Cardiac muscle cell (in vitro differentiated cells and primary cell): Measurements from ENCODE around the gene HIVEP3. TPM values are rescaled to one million over a fixed set of nuclear protein-coding genes. Genes with fewer than 3 reads are reported as not detected.

Experiments
- DNase-seq, 2 donors: peaks; one replicate each; pipeline versions ENCODE4 v3.0.0 to v3.0.0-alpha.2; 2010 to 2017; ENCODE audit warnings: low read depth in 1 of 2, low spot score in 1 of 2
- H3K27ac ChIP-seq: fragments of 200-600 bp; sonication (generic); 2 replicates; pipeline ENCODE4 v1.5.1; 2016
- H3K27me3 ChIP-seq: fragments of 200-600 bp; sonication (generic); 2 replicates; pipeline ENCODE4 v1.6.0; 2016; ENCODE audit warnings: control low read depth
- H3K36me3 ChIP-seq: fragments of 200-600 bp; sonication (generic); 2 replicates; pipeline ENCODE4 v1.5.1; 2016; ENCODE audit warnings: control low read depth
- H3K4me1 ChIP-seq: fragments of 200-600 bp; sonication (generic); 2 replicates; pipeline ENCODE4 v1.8.1; 2017; ENCODE audit warnings: low read depth, mild to moderate bottlenecking, mixed run types
- H3K4me3 ChIP-seq: fragments of 200-600 bp; sonication (generic); 2 replicates; pipeline ENCODE4 v1.5.1; 2016; ENCODE audit warnings: mild to moderate bottlenecking
- H3K9me3 ChIP-seq: fragments of 200-600 bp; sonication (generic); 2 replicates; pipeline ENCODE4 v1.5.1; 2017; ENCODE audit warnings: low read depth, mild to moderate bottlenecking, control low read depth
- polyA plus RNA-seq: library from polyadenylated mRNA; unstranded; fragments of >200 nt; fragmentation: Nextera tagmentation; extraction: Ambion mirVana; gene quantifications from 2 replicates; pipeline ENCODE4 v1.2.1, GENCODE V29; 2016
- total RNA-seq: library from RNA; depleted of rRNA; stranded (reverse); fragments of >200 nt; gene quantifications from 2 replicates; pipeline ENCODE4 v1.2.3, GENCODE V29; 2016
- TF ChIP-seq, protein P1 (sequence below): IDR thresholded peaks from 2 replicates; pipeline ENCODE4 v1.5.1; 2012; ENCODE audit warnings: low read depth, mild to moderate bottlenecking, low read length

HIVEP3 gene
- total and polyA plus RNA-seq, 2 experiments from 2014 or later: 0.42 to 0.62 TPM

DNA sequence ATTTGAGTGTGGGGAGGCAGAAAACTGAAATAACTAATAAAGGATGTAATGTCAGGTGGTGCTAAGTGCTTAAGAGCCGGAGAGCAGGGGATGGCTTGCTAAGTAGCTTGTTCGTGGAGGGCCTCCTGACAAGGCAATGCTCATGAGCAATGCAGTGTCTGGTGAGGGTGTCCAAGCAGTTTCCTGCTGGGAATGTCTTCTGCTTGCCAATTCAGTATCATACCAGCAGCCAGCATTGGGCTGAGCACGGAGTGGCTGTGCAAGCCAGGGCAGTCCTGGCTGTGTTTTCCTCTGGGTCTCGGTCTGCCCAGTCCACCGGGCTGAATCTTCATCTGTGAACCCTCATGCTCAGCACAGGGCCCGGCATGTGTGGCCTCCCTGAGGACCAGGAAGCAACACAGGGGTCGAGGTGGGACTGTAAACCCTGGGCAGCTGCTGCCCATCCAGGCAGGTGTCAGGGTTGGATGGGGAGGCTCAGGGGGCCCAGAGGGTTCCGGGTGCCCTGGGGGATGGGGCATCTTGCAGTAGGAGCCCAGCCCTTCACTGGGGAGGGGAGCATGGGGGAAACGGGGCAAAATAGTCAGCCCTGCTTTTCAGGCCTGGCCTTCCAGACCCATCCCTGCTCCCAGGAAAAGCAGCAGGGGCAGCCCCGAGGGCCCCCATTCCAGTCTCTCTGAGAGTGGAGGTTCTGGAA, 461.7 kb downstream of the HIVEP3 start:
- Histone ChIP-seq H3K27ac (no peak overlapping the region), H3K4me3 (no peak overlapping the region), H3K27me3 (no peaks in the 10 kb centered on the region), H3K4me1 (no peaks in the 10 kb centered on the region), H3K9me3 (no peaks in the 10 kb centered on the region), H3K36me3 (no peaks in the 10 kb centered on the region)
- TF ChIP-seq, protein P1, sequence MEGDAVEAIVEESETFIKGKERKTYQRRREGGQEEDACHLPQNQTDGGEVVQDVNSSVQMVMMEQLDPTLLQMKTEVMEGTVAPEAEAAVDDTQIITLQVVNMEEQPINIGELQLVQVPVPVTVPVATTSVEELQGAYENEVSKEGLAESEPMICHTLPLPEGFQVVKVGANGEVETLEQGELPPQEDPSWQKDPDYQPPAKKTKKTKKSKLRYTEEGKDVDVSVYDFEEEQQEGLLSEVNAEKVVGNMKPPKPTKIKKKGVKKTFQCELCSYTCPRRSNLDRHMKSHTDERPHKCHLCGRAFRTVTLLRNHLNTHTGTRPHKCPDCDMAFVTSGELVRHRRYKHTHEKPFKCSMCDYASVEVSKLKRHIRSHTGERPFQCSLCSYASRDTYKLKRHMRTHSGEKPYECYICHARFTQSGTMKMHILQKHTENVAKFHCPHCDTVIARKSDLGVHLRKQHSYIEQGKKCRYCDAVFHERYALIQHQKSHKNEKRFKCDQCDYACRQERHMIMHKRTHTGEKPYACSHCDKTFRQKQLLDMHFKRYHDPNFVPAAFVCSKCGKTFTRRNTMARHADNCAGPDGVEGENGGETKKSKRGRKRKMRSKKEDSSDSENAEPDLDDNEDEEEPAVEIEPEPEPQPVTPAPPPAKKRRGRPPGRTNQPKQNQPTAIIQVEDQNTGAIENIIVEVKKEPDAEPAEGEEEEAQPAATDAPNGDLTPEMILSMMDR: no peak
- no peak for DNase-seq

Other genes starting within 250 kb of the HIVEP3 start
- gene GUCA2B, start 234.5 kb upstream of the HIVEP3 start, total RNA-seq: not detected in 2 replicates
- gene GUCA2B, start 234.5 kb upstream of the HIVEP3 start, polyA plus RNA-seq: not detected in 2 replicates
- not detected in 2 replicates for gene GUCA2A, start 245.8 kb upstream of the HIVEP3 start, total RNA-seq
- gene GUCA2A, start 245.8 kb upstream of the HIVEP3 start, polyA plus RNA-seq: not detected in 2 replicates